Lower lobe of right lung (tissue), 2 donors: Measurements from ENCODE around the gene SLC17A2. TPM values are rescaled to one million over a fixed set of nuclear protein-coding genes. Genes with fewer than 3 reads are reported as not detected.

Experiments used
- ATAC-seq, 2 donors: fragments of 200-7000 bp; cut with Tn5 transposase; one replicate each; pipeline ENCODE4 v1.9.1; 2020 to 2022; ENCODE audit warnings: mild to moderate bottlenecking in 2 of 2, moderate library complexity in 2 of 2
- DNase-seq: peaks from one replicate; pipeline ENCODE4 v3.0.0-alpha.2; 2020
- H3K27ac ChIP-seq: fragments of 200-600 bp; one replicate; pipeline ENCODE4 v1.8.0; 2022
- H3K27me3 ChIP-seq: fragments of 200-600 bp; one replicate; pipeline ENCODE4 v1.8.0; 2022; ENCODE audit warnings: low read depth
- H3K36me3 ChIP-seq: fragments of 200-600 bp; one replicate; pipeline ENCODE4 v1.8.0; 2022; ENCODE audit warnings: mild to moderate bottlenecking
- H3K4me1 ChIP-seq: fragments of 200-600 bp; one replicate; pipeline ENCODE4 v1.8.0; 2022
- H3K4me3 ChIP-seq: fragments of 200-600 bp; one replicate; pipeline ENCODE4 v1.8.0; 2022; ENCODE audit warnings: mild to moderate bottlenecking
- H3K9me3 ChIP-seq: fragments of 200-600 bp; one replicate; pipeline ENCODE4 v1.8.0; 2022
- intact Hi-C: fragments of 100-400 bp; cut with DNase I; formaldehyde crosslinking; loops from one replicate; pipeline ENCODE4 v1.11.0; 2022
- total RNA-seq: library from RNA; stranded (reverse); fragmentation: NEBNext Ultra II Directional; extraction: Animal tissue kit (Norgen Biotek cat#: 25700); gene quantifications from one replicate; pipeline ENCODE4 v1.2.1, GENCODE V29; 2021
- TF ChIP-seq, protein P1 (sequence below): fragments of 200-600 bp; IDR thresholded peaks from one replicate; pipeline ENCODE4 v1.8.0; 2022; ENCODE audit warnings: antibody characterized with exemption, mild to moderate bottlenecking
- donor health status: DM: no; HTN: yes; CAD: no; lungs with severe emphysema.

The SLC17A2 gene
- total RNA-seq, 1 donor from 2014 or later = not detected

DNA sequence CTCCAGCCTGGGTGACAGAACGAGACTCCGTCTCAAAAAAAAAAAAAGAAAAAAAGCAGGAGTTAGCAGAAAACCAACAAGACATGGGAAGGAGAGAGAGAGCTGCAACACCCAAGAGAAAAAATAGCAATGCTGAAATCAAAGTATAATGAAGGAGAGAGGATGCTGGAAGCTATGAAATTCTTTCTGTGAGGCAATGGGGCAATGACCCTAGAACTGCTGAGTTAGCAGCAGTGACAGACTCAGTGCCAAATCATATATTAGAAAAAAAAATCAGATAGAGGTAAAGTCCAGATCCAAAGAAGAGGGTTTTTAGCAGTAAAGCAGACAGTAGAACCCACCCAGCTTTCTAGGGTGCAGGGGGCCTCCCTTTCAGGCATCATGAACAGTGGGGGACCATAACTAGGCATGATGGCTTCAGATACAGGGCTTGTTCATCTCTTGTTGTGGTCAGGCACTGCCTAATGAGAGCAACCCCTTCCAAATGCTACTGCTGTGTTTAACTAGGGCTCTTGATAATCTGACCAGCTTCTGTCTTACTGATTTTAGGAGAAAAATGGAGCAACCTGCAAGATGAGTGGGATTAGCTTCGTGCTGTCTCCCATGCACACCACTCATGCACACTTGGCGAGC lies 26.9 kb downstream of the SLC17A2 start:
- Histone ChIP-seq H3K27ac (no peak overlapping the region), H3K4me1 (no peaks in the 10 kb centered on the region), H3K27me3 (peaks cover 5% of the 10 kb centered on the region), H3K4me3 (no peak overlapping the region), H3K36me3 (no peaks in the 10 kb centered on the region), H3K9me3 (no peaks in the 10 kb centered on the region)
- no peak for DNase-seq
- ATAC-seq = no peak
- intact Hi-C loops = no loop called here
- TF ChIP-seq, protein P1, sequence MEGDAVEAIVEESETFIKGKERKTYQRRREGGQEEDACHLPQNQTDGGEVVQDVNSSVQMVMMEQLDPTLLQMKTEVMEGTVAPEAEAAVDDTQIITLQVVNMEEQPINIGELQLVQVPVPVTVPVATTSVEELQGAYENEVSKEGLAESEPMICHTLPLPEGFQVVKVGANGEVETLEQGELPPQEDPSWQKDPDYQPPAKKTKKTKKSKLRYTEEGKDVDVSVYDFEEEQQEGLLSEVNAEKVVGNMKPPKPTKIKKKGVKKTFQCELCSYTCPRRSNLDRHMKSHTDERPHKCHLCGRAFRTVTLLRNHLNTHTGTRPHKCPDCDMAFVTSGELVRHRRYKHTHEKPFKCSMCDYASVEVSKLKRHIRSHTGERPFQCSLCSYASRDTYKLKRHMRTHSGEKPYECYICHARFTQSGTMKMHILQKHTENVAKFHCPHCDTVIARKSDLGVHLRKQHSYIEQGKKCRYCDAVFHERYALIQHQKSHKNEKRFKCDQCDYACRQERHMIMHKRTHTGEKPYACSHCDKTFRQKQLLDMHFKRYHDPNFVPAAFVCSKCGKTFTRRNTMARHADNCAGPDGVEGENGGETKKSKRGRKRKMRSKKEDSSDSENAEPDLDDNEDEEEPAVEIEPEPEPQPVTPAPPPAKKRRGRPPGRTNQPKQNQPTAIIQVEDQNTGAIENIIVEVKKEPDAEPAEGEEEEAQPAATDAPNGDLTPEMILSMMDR = no peak

- no peaks in the 10 kb centered on the region for H3K36me3 ChIP-seq
- no peak overlapping the region for H3K4me3 ChIP-seq
- DNase-seq (no peak), ATAC-seq (no peak)
- H3K9me3 ChIP-seq = no peaks in the 10 kb centered on the region
- H3K4me1 ChIP-seq = no peaks in the 10 kb centered on the region
- H3K27me3 ChIP-seq = peaks cover 5% of the 10 kb centered on the region
- intact Hi-C loops = no loop called here
- TF ChIP-seq, protein P1 = no peak
- no peak overlapping the region for H3K27ac ChIP-seq
Measured at GRCh38 chr6:25902071-25902470, 28.4 kb downstream of the SLC17A2 start.

DNA sequence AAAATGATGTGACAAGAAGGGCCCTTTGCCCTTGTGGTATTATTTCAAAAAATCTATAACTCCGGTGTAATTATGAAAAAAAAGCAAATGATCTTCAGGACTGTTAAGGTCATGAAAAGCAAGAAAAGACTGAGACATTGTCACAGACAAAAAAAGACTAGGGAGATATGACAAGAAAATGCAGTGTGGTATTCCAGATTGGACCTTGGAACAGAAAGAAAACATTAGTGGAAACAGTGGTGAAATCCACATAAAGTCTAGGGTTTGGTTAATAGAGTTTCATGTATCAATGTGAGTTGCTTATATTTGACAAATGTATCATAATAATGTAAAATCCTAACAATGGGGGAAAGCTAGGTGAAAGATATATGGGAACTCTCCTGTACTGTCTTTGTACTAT lies 29.6 kb downstream of the SLC17A2 start:
- no peaks in the 10 kb centered on the region for H3K9me3 ChIP-seq
- H3K4me3 ChIP-seq = no peak overlapping the region
- no peak for ATAC-seq
- no peak for DNase-seq
- no peaks in the 10 kb centered on the region for H3K36me3 ChIP-seq
- H3K4me1 ChIP-seq = no peaks in the 10 kb centered on the region
- H3K27me3 ChIP-seq = no peaks in the 10 kb centered on the region
- no peak overlapping the region for H3K27ac ChIP-seq
- intact Hi-C loops = no loop called here
- TF ChIP-seq, protein P1 = no peak

GRCh38 chr6:25899580-25900408 lies 30.7 kb downstream of the SLC17A2 start:
- ATAC-seq (no peak), DNase-seq (no peak)
- intact Hi-C loops = no loop called here
- Histone ChIP-seq H3K9me3 (no peaks in the 10 kb centered on the region), H3K4me3 (no peak overlapping the region), H3K4me1 (no peaks in the 10 kb centered on the region), H3K36me3 (no peaks in the 10 kb centered on the region), H3K27ac (no peak overlapping the region), H3K27me3 (no peaks in the 10 kb centered on the region)
- TF ChIP-seq, protein P1 = no peak

- TF ChIP-seq, protein P1 = no peak
- Histone ChIP-seq H3K9me3 (no peaks in the 10 kb centered on the region), H3K27ac (no peak overlapping the region), H3K27me3 (no peaks in the 10 kb centered on the region), H3K4me1 (no peaks in the 10 kb centered on the region), H3K36me3 (no peaks in the 10 kb centered on the region), H3K4me3 (no peak overlapping the region)
- ATAC-seq (no peak), DNase-seq (no peak)
- intact Hi-C loops = no loop called here
Measured at GRCh38 chr6:25899123-25899522, 31.4 kb downstream of the SLC17A2 start.
